Measurements from ENCODE around the gene PDE5A.
"Not testable (repeated sequence)": the region's sequence is repeated elsewhere in the genome, so short reads cannot be mapped to it uniquely, and the experiment has no call there.

The PDE5A gene

DNA sequence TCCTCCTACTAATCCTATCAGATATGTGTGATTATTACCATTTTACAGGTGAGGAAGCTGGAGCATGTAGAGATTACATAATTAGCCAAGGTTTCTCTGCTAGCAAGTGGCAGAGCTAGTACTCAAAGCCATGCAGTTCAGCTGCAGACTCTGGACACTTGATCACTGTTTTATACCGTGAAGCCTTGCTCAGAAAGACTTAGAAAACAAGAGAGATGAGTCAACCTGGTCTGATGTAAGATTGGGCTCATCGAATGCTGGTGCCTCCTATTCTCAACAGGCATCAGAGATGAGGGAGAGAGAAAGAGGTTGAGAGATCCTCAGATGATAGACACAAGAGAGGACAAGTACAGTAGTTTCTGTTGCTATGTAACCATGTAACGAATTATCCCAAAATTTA lies 19.0 kb upstream of the PDE5A start:
- Histone ChIP-seq H3K4me3 (ENCODE audit: low read depth in 1 of 2, low read length in 2 of 2) (no peak overlapping the region), H3K27me3 (ENCODE audit: control insufficient read depth in 1 of 2, insufficient read depth in 2 of 2, low read length in 2 of 2) (no peaks in the 10 kb centered on the region), H3K36me3 (ENCODE audit: control insufficient read depth in 1 of 2, insufficient read depth in 2 of 2, low read length in 2 of 2) (no peaks in the 10 kb centered on the region), H3K9me3 (ENCODE audit: control insufficient read depth in 1 of 2, low read length in 2 of 2) (no peaks in the 10 kb centered on the region), H3K4me1 (ENCODE audit: control insufficient read depth in 1 of 2, insufficient read depth in 2 of 2, low read length in 2 of 2) (peaks cover 0 to 5% of the 10 kb centered on the region in 2 donors), H3K9ac (ENCODE audit: low read depth in 1 of 2, low read length in 2 of 2) (no peak overlapping the region), H3K27ac (ENCODE audit: low read depth, low read length) (no peak overlapping the region)

DNA sequence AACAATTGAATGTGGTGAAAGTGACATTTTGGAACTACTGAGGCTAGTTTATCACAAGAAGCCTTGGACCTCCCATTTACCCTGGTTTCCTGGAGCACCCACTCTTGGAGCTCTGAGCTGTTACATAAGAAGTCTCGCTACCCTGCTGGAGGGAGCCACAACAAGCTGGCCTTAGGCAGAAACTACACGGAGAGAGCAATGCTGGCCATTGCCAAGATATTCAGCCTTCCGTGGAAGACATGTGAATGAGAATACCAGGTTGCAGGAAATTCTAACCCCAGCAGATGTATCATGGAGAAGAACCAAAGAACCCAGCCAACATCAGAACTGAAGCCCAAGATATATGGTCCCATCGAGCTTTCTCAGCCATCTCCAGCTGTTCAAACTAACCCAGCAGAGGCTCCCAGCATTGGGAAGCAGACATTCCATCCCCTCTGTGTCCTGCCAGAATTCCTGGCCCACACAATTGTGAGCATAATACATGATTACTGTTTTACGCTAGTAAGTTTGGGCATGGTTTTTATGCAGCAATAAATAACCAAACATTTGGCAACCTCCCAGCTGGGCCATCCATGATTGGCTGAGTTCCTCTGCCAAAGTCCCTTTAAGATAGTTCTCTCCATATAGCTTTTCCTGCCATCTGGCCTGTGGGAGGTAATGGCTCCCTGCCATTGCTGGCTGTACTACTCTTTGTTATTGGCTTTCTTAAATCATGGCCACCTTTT lies 17.9 kb upstream of the PDE5A start:
- Histone ChIP-seq H3K36me3 (ENCODE audit: control insufficient read depth in 1 of 2, insufficient read depth in 2 of 2, low read length in 2 of 2) (no peaks in the 10 kb centered on the region), H3K27ac (ENCODE audit: low read depth, low read length) (no peak overlapping the region), H3K4me3 (ENCODE audit: low read depth in 1 of 2, low read length in 2 of 2) (no peak overlapping the region), H3K4me1 (ENCODE audit: control insufficient read depth in 1 of 2, insufficient read depth in 2 of 2, low read length in 2 of 2) (peaks cover 0 to 5% of the 10 kb centered on the region in 2 donors), H3K9ac (ENCODE audit: low read depth in 1 of 2, low read length in 2 of 2) (no peak overlapping the region), H3K27me3 (ENCODE audit: control insufficient read depth in 1 of 2, insufficient read depth in 2 of 2, low read length in 2 of 2) (no peaks in the 10 kb centered on the region), H3K9me3 (ENCODE audit: control insufficient read depth in 1 of 2, low read length in 2 of 2) (no peaks in the 10 kb centered on the region)

DNA sequence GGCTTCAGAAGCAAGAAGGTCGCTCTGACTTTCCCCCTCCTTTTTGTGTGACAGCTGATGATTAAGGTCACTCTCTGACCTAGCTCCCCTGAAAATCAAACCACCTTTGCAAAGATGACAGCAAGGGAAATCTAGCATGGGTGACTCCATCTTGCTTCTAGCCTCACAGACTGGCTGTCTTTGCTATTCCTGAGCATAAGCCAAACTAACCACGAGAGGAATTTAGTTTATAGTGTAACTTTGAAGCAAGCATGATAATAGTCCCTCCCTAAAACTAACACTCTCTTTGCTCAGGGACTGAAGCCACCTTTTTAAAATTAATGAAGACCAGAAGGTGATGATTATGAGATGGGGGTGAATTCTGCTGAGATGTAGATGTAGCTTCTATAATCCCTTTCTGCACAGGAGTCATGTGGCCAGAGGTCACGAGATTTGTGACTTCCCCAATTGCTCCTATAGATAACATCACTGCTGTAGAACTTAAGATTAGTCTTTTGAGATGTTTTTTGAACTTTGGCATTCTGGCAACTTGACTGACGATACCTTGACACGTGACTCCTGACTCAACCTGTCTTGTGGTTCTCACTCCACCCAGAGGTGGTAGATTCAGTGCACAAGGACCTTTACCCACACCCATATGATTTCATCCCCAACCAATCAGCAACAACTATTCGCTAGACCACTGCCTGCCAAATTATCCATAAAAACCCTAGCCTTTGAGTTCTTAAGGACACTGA lies 14.9 kb upstream of the PDE5A start:
- Histone ChIP-seq H3K4me1 (ENCODE audit: control insufficient read depth in 1 of 2, insufficient read depth in 2 of 2, low read length in 2 of 2) (peaks cover 0 to 5% of the 10 kb centered on the region in 2 donors), H3K27ac (ENCODE audit: low read depth, low read length) (no peak overlapping the region), H3K36me3 (ENCODE audit: control insufficient read depth in 1 of 2, insufficient read depth in 2 of 2, low read length in 2 of 2) (no peaks in the 10 kb centered on the region), H3K9ac (ENCODE audit: low read depth in 1 of 2, low read length in 2 of 2) (no peak overlapping the region), H3K27me3 (ENCODE audit: control insufficient read depth in 1 of 2, insufficient read depth in 2 of 2, low read length in 2 of 2) (no peaks in the 10 kb centered on the region), H3K4me3 (ENCODE audit: low read depth in 1 of 2, low read length in 2 of 2) (no peak overlapping the region), H3K9me3 (ENCODE audit: control insufficient read depth in 1 of 2, low read length in 2 of 2) (no peaks in the 10 kb centered on the region)

DNA sequence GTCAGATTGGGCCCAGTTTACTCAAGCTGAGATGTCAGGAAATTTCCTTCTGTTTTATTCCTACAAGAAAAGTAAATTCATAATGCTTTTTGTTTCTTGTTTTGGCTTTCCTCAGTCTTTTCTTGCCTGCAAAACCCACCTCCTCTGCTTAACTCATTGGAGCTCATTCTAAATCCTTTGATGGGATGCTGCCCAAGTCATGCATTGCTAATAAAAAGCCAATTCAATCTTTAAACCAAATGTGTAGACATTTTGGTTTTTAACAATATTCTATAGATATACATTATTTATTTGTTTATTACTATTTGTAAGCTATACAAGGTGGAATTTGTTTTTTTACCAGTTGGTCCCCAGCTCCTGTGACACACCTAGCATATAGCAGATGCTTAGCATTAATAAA lies 13.2 kb upstream of the PDE5A start:
- H3K9ac ChIP-seq (ENCODE audit: low read depth in 1 of 2, low read length in 2 of 2), result no peak overlapping the region
- H3K36me3 ChIP-seq (ENCODE audit: control insufficient read depth in 1 of 2, insufficient read depth in 2 of 2, low read length in 2 of 2), result no peaks in the 10 kb centered on the region

DNA sequence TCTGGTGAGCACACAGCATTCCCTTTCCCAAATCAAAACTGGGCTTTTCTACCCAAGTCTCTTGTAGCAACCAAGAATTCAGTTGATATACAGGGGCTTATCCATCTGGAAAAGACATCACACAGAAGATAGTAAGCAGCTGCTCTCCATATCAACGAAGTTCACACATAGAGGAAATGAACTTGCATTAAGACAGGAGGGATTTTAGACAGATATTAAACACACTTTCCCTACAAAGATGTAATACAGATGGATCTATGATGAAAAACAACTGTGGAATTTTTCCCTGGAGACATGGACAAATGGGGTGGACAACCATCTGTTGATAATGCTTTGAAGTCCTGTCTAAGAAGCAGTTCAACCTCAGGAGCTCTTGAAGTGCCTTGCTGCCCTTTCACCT lies 9.8 kb upstream of the PDE5A start:
- Histone ChIP-seq H3K9ac (ENCODE audit: low read depth in 1 of 2, low read length in 2 of 2) (no peak overlapping the region), H3K36me3 (ENCODE audit: control insufficient read depth in 1 of 2, insufficient read depth in 2 of 2, low read length in 2 of 2) (no peaks in the 10 kb centered on the region), H3K27me3 (ENCODE audit: control insufficient read depth in 1 of 2, insufficient read depth in 2 of 2, low read length in 2 of 2) (no peaks in the 10 kb centered on the region), H3K4me1 (ENCODE audit: control insufficient read depth in 1 of 2, insufficient read depth in 2 of 2, low read length in 2 of 2) (no peaks in the 10 kb centered on the region), H3K9me3 (ENCODE audit: control insufficient read depth in 1 of 2, low read length in 2 of 2) (no peaks in the 10 kb centered on the region), H3K27ac (ENCODE audit: low read depth, low read length) (no peak overlapping the region), H3K4me3 (ENCODE audit: low read depth in 1 of 2, low read length in 2 of 2) (no peak overlapping the region)

More for the DNA sequence above, 13.2 kb upstream of the PDE5A start:
- Histone ChIP-seq H3K9me3 (ENCODE audit: control insufficient read depth in 1 of 2, low read length in 2 of 2) (no peaks in the 10 kb centered on the region), H3K4me1 (ENCODE audit: control insufficient read depth in 1 of 2, insufficient read depth in 2 of 2, low read length in 2 of 2) (peaks cover 0 to 5% of the 10 kb centered on the region in 2 donors), H3K27me3 (ENCODE audit: control insufficient read depth in 1 of 2, insufficient read depth in 2 of 2, low read length in 2 of 2) (no peaks in the 10 kb centered on the region), H3K27ac (ENCODE audit: low read depth, low read length) (no peak overlapping the region), H3K4me3 (ENCODE audit: low read depth in 1 of 2, low read length in 2 of 2) (no peak overlapping the region)

DNA sequence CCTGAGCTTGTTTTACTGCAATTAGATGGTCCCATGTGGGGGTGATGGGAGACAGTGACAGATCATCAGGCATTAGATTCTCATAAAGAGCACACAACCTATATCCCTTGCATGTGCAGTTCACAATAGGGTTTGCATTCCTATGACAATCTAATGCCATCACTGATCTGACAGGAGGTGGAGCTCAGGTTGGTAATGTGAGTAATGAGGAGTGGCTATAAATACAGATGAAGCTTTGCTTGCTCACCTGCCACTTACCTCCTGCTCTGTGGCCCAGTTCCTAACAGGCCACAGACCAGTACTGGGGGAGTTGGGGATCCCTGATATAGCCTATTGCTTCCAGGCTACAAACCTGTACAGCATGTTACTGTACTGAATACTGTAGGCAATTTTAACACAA lies 8.2 kb upstream of the PDE5A start:
- not testable (repeated sequence) for H3K4me3 ChIP-seq (ENCODE audit: low read depth in 1 of 2, low read length in 2 of 2); H3K36me3 ChIP-seq (ENCODE audit: control insufficient read depth in 1 of 2, insufficient read depth in 2 of 2, low read length in 2 of 2); H3K9me3 ChIP-seq (ENCODE audit: control insufficient read depth in 1 of 2, low read length in 2 of 2); H3K27ac ChIP-seq (ENCODE audit: low read depth, low read length); H3K27me3 ChIP-seq (ENCODE audit: control insufficient read depth in 1 of 2, insufficient read depth in 2 of 2, low read length in 2 of 2); H3K4me1 ChIP-seq (ENCODE audit: control insufficient read depth in 1 of 2, insufficient read depth in 2 of 2, low read length in 2 of 2); H3K9ac ChIP-seq (ENCODE audit: low read depth in 1 of 2, low read length in 2 of 2)

DNA sequence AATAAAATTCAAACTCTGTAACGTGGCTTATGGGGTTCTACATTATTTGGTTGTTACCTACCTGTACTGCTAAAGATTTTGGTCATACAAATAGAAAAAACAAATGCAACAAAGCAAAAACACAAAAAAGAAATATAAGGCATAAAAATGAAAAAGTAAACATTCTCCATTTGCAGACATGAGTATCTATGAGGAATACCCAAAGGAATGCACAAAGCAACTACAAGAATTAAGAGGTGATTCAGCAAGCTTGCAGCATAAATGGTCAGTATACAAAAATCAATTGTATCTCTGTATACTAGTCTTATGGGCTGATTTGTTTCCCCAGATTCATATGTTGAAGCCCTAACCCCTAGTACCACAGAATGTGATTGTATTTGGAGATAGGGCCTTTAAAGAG lies 3.6 kb upstream of the PDE5A start:
- Histone ChIP-seq H3K9ac (ENCODE audit: low read depth in 1 of 2, low read length in 2 of 2) (no peak overlapping the region), H3K9me3 (ENCODE audit: control insufficient read depth in 1 of 2, low read length in 2 of 2) (no peaks in the 10 kb centered on the region), H3K27ac (ENCODE audit: low read depth, low read length) (no peak overlapping the region), H3K4me1 (ENCODE audit: control insufficient read depth in 1 of 2, insufficient read depth in 2 of 2, low read length in 2 of 2) (peaks cover 6 to 8% of the 10 kb centered on the region in 2 donors), H3K36me3 (ENCODE audit: control insufficient read depth in 1 of 2, insufficient read depth in 2 of 2, low read length in 2 of 2) (no peaks in the 10 kb centered on the region), H3K4me3 (ENCODE audit: low read depth in 1 of 2, low read length in 2 of 2) (no peak overlapping the region), H3K27me3 (ENCODE audit: control insufficient read depth in 1 of 2, insufficient read depth in 2 of 2, low read length in 2 of 2) (no peaks in the 10 kb centered on the region)

DNA sequence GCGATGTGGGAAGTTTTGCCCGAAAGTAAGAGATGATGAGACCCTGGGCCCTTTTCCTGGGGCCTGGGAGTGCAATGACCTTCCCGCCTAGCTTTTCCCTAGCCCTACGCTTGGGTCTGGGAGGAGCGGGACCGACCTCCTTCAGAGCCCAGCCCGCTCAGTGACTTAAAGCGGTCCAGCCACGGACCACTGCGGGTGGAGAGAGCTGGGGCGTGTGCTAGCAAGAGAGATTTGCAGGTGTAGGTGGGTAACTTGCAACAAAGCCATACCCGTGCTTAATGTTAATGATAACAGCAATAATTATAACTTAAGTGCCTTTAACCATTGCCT lies 503 bp upstream of the PDE5A start:
- no peaks in the 10 kb centered on the region for H3K9me3 ChIP-seq (ENCODE audit: control insufficient read depth in 1 of 2, low read length in 2 of 2)
- H3K27me3 ChIP-seq (ENCODE audit: control insufficient read depth in 1 of 2, insufficient read depth in 2 of 2, low read length in 2 of 2), result no peaks in the 10 kb centered on the region
- H3K36me3 ChIP-seq (ENCODE audit: control insufficient read depth in 1 of 2, insufficient read depth in 2 of 2, low read length in 2 of 2), result no peaks in the 10 kb centered on the region
- peak overlapping the region; percentile 70 to 90 for H3K4me3 ChIP-seq (ENCODE audit: low read depth in 1 of 2, low read length in 2 of 2)
- H3K27ac ChIP-seq (ENCODE audit: low read depth, low read length), result no peak overlapping the region
- peak overlapping the region; percentile 10 to 61 for H3K9ac ChIP-seq (ENCODE audit: low read depth in 1 of 2, low read length in 2 of 2)
- H3K4me1 ChIP-seq (ENCODE audit: control insufficient read depth in 1 of 2, insufficient read depth in 2 of 2, low read length in 2 of 2), result peaks cover 6 to 17% of the 10 kb centered on the region in 2 donors

DNA sequence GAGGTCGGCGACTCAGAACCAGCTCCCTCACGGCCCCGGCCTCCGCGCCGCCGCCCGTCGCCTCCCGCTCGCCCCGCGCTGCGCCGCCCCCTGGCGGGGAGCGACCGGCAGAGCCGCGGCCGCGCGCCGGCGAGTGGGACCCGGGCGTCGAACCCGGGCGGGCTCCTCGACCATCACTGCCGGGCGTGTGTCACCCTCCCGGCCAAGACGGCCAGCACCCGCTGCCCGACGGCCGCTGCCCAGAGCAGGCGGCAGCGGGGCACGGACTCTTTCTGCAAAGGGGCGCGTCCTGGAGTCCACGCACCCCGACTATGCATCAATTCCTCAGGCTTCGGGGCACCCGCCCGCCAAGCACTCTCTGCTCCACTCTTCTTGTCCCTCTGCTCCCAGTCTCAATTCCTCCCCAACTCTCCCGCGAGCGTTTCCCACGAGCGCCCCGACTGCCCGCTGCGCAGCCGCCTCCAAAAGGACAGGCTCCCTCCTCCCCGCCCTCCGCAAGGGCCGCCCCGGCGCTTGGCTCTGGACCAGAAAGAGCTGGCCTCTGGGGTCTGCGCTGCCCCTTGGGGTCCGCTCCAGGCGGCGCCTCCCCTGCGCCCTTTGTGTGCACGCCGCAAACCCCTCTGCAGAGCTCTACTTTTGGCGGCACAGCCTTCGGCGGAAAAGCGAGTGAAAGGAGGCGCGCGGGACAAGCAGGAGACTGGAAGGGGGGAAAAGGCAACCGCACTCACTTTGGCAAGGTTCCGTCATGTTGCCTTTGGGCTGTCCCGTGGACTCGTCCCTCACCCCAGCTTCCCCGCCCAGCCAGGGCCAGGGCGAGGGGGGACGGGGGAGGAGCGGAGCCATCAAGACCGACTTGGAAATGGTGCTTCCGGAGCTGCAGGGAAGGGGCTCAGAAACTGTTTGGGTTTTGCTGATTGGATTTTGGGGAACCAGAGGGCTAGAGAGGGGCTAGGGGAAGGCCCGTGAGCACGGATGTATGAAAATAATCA lies 1.0 kb downstream of the PDE5A start:
- Histone ChIP-seq H3K4me3 (ENCODE audit: low read depth in 1 of 2, low read length in 2 of 2) (peak overlapping the region; percentile 73 to 97), H3K4me1 (ENCODE audit: control insufficient read depth in 1 of 2, insufficient read depth in 2 of 2, low read length in 2 of 2) (peaks cover 17 to 28% of the 10 kb centered on the region in 2 donors), H3K27ac (ENCODE audit: low read depth, low read length) (peak overlapping the region; percentile 90), H3K9me3 (ENCODE audit: control insufficient read depth in 1 of 2, low read length in 2 of 2) (no peaks in the 10 kb centered on the region), H3K9ac (ENCODE audit: low read depth in 1 of 2, low read length in 2 of 2) (peak overlapping the region; percentile 69 to 86), H3K36me3 (ENCODE audit: control insufficient read depth in 1 of 2, insufficient read depth in 2 of 2, low read length in 2 of 2) (no peaks in the 10 kb centered on the region), H3K27me3 (ENCODE audit: control insufficient read depth in 1 of 2, insufficient read depth in 2 of 2, low read length in 2 of 2) (no peaks in the 10 kb centered on the region)

DNA sequence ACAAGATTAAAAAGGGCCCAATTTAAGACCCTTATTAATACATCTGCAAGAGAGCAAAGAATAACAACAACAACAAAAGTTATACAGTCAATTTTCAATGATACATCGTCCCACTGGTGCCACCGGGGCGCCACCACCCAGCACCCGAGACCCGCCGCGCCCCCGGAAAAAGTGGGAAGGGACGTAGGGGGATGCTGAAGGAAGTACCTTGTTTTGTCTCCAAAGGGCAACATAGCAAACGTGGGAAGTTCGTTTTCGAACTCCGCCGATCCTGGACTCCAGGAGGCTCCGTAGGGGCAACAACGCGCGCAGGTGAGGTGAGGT lies 1.7 kb downstream of the PDE5A start:
- peak overlapping the region; percentile 73 to 97 for H3K4me3 ChIP-seq (ENCODE audit: low read depth in 1 of 2, low read length in 2 of 2)
- no peaks in the 10 kb centered on the region for H3K27me3 ChIP-seq (ENCODE audit: control insufficient read depth in 1 of 2, insufficient read depth in 2 of 2, low read length in 2 of 2)
- H3K4me1 ChIP-seq (ENCODE audit: control insufficient read depth in 1 of 2, insufficient read depth in 2 of 2, low read length in 2 of 2), result peaks cover 17 to 28% of the 10 kb centered on the region in 2 donors
- H3K9me3 ChIP-seq (ENCODE audit: control insufficient read depth in 1 of 2, low read length in 2 of 2), result no peaks in the 10 kb centered on the region
- H3K9ac ChIP-seq (ENCODE audit: low read depth in 1 of 2, low read length in 2 of 2), result peak overlapping the region; percentile 69 to 86
- peak overlapping the region; percentile 50 for H3K27ac ChIP-seq (ENCODE audit: low read depth, low read length)
- no peaks in the 10 kb centered on the region for H3K36me3 ChIP-seq (ENCODE audit: control insufficient read depth in 1 of 2, insufficient read depth in 2 of 2, low read length in 2 of 2)
